Prostate gland (tissue), 2 donors: Measurements from ENCODE around the gene SRRM2. TPM values are rescaled to one million over a fixed set of nuclear protein-coding genes. Genes with fewer than 3 reads are reported as not detected.

Experiments
- DNase-seq: peaks from one replicate; pipeline ENCODE4 v3.0.0-alpha.2; 2019; ENCODE audit warnings: low spot score
- H3K27ac ChIP-seq, 2 donors: fragments of 200-600 bp; sonication (generic); 2 replicates each; pipeline ENCODE4 v1.5.1; 2017 to 2019
- H3K27me3 ChIP-seq: fragments of 200-600 bp; sonication (generic); replicated peaks from 2 replicates; pipeline ENCODE4 v1.5.1; 2019; ENCODE audit not compliant: insufficient read depth
- H3K36me3 ChIP-seq, 2 donors: fragments of 200-600 bp; sonication (generic); 1 replicate in 1 of 2; 2 replicates in 1 of 2; pipeline versions ENCODE4 v1.5.1 to v1.8.1; 2017 to 2019
- H3K4me1 ChIP-seq: fragments of 200-600 bp; sonication (generic); replicated peaks from 2 replicates; pipeline ENCODE4 v1.5.1; 2019
- H3K4me3 ChIP-seq, 2 donors: fragments of 200-600 bp; sonication (generic); 2 replicates each; pipeline ENCODE4 v1.5.1; 2017 to 2019
- H3K9me3 ChIP-seq: fragments of 200-600 bp; sonication (generic); 2 replicates; pipeline ENCODE4 v1.5.1; 2017
- POLR2A ChIP-seq: fragments of 450-650 bp; IDR thresholded peaks from one replicate; pipeline ENCODE4 v1.6.1; 2016; ENCODE audit warnings: antibody characterized with exemption, mild to moderate bottlenecking
- POLR2AphosphoS5 ChIP-seq: sonication (generic); formaldehyde crosslinking; IDR thresholded peaks from one replicate; pipeline ENCODE4 v1.6.1; 2017; ENCODE audit warnings: antibody characterized with exemption
- WGBS: methylation state at CpG from one replicate; pipeline ENCODE4 v1.1.5; 2018; 5-methylcytosine and 5-hydroxymethylcytosine counted together
- intact Hi-C: fragments of 100-400 bp; cut with DNase I; formaldehyde crosslinking; loops from one replicate; pipeline ENCODE4 v1.14.2; 2022
- total RNA-seq, 2 donors: library from RNA; depleted of rRNA; stranded (reverse); fragments of >200 nt; gene quantifications; one replicate each; pipeline ENCODE4 v1.1.0, GENCODE V29; 2016
- TF ChIP-seq, protein P1 (sequence below), 4 experiments: fragments of 200-600 bp in 2 of 4; fragments of 450-650 bp in 2 of 4; sonication (generic) in 2 of 4; IDR thresholded peaks; 1 replicate in 3 of 4; 2 replicates in 1 of 4; pipeline ENCODE4 v1.5.1; 2016 to 2019; ENCODE audit warnings: antibody characterized with exemption in 4 of 4, mild to moderate bottlenecking in 2 of 4, moderate library complexity in 2 of 4

The SRRM2 gene
- total RNA-seq, 2 donors from 2014 or later: 287 to 714 TPM

DNA sequence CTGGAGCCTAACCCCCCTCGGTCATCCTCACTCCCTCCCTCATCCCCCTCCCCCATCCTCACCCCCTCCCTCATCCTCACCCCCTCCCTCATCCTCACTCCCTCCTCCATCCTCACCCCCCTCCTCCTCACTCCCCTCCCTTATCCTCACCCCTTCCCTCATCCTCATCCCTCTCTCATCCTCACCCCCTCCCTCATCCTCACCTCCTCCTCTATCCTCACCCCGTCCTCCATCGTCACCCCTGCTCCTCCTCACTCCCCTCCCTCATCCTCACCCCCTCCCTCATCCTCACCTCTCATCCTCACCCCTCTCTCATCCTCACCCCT, 34.4 kb downstream of the SRRM2 start:
- no peaks in the 10 kb centered on the region for H3K36me3 ChIP-seq
- no peaks in the 10 kb centered on the region for H3K9me3 ChIP-seq
- 49% methylated on average over 3 of the region's 3 CpGs for WGBS
- no peaks in the 10 kb centered on the region for H3K4me1 ChIP-seq
- intact Hi-C loops: no loop called here
- DNase-seq: no peak
- no peak overlapping the region for H3K4me3 ChIP-seq
- H3K27me3 ChIP-seq: no peaks in the 10 kb centered on the region
- no peak for TF ChIP-seq POLR2A
- TF ChIP-seq POLR2AphosphoS5: no peak
- TF ChIP-seq, protein P1, sequence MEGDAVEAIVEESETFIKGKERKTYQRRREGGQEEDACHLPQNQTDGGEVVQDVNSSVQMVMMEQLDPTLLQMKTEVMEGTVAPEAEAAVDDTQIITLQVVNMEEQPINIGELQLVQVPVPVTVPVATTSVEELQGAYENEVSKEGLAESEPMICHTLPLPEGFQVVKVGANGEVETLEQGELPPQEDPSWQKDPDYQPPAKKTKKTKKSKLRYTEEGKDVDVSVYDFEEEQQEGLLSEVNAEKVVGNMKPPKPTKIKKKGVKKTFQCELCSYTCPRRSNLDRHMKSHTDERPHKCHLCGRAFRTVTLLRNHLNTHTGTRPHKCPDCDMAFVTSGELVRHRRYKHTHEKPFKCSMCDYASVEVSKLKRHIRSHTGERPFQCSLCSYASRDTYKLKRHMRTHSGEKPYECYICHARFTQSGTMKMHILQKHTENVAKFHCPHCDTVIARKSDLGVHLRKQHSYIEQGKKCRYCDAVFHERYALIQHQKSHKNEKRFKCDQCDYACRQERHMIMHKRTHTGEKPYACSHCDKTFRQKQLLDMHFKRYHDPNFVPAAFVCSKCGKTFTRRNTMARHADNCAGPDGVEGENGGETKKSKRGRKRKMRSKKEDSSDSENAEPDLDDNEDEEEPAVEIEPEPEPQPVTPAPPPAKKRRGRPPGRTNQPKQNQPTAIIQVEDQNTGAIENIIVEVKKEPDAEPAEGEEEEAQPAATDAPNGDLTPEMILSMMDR (IDR thresholded peaks at IDR 0.05): no peak
- H3K27ac ChIP-seq: no peak overlapping the region

DNA sequence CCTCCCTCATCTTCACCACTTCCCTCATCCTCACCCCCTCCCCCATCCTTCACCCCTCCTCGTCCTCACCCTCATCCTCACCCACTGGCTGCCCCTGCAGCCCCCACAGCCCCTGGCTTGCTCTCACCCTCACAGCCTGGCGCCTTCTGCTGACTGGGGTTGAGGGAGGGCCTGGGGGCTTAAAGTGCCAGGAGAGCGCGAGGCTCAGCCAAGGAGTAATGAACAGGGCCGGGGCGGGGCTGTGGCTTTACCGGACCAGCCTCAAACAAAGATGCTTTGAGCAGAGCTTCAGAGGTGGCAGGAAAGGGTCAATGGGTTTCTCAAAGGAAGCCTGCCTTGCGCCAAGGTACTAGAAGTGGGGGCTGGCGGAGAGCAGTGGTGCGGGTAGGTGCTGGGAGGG, 35.0 kb downstream of the SRRM2 start, which contains the start of gene PRSS33:
PRSS33 (minus strand) TSS at position 155 of the 400 bp plus-strand sequence. CDS start 1,013 bp downstream, outside the sequence.
- DNase-seq: no peak
- TF ChIP-seq POLR2A: no peak
- TF ChIP-seq POLR2AphosphoS5: no peak
- TF ChIP-seq, protein P1 (IDR thresholded peaks at IDR 0.05): no peak
- WGBS: 19% methylated on average over 10 of the region's 10 CpGs
- H3K4me3 ChIP-seq: no peak within 1 kb of the TSS
- no peak within 1 kb of the TSS for H3K27ac ChIP-seq
- no peaks in the 10 kb centered on the region for H3K9me3 ChIP-seq
- H3K36me3 ChIP-seq: no peaks in the 10 kb centered on the region
- H3K27me3 ChIP-seq: no peaks in the 10 kb centered on the region
- H3K4me1 ChIP-seq: no peaks in the 10 kb centered on the region
- intact Hi-C loops: no loop called here

DNA sequence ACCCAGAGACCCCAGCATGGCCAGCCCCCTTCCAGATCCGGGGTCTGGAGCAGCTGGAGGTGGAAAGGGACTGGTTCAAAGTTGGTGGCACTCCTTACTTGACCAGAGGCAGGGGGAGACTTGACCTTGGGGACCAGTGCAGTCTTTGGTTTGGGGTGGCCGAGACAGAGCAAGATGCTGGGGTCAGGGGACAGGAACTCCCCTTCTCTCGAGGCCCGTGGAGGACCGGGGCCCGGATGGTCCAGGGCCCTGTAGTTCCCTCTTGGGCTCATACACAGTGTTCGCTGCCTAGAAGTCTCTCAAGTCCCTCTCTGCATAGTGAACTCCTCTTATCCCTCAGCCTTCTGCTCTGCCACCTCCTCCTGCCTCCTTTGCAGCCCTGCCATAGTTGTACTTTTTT, 35.5 kb downstream of the SRRM2 start:
- no peak overlapping the region for H3K27ac ChIP-seq
- H3K9me3 ChIP-seq: no peaks in the 10 kb centered on the region
- no peaks in the 10 kb centered on the region for H3K4me1 ChIP-seq
- H3K4me3 ChIP-seq: no peak overlapping the region
- H3K36me3 ChIP-seq: no peaks in the 10 kb centered on the region
- TF ChIP-seq POLR2A (no peak), POLR2AphosphoS5 (no peak)
- TF ChIP-seq, protein P1 (IDR thresholded peaks at IDR 0.05): no peak
- 46% methylated on average over 7 of the region's 7 CpGs for WGBS
- intact Hi-C loops: no loop called here
- H3K27me3 ChIP-seq: no peaks in the 10 kb centered on the region
- no peak for DNase-seq

DNA sequence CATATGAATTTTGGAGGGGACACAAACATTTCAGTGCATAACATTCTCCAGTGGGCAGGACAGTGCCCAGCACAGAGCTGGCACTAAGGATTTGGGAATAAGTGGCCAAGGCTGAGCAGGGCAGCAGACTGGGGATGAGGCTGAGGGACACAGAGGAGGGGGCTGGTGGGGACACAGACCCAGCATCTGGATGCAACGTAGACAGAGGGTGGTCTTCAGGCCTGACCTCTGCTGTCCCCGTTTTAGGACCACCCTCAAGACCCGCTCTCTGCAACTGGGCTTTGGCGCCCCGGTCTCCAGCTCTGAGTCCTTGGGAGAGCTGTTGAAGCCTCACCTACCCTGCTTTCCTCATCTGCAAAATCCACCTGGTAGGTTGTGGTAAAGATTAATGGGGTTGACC, 38.2 kb downstream of the SRRM2 start:
- TF ChIP-seq POLR2A (no peak), POLR2AphosphoS5 (no peak)
- TF ChIP-seq, protein P1 (IDR thresholded peaks at IDR 0.05): no peak
- Histone ChIP-seq H3K27me3 (no peaks in the 10 kb centered on the region), H3K9me3 (no peaks in the 10 kb centered on the region), H3K4me3 (no peak overlapping the region), H3K27ac (no peak overlapping the region), H3K36me3 (no peaks in the 10 kb centered on the region), H3K4me1 (no peaks in the 10 kb centered on the region)
- intact Hi-C loops: no loop called here
- WGBS: 98% methylated on average over 5 of the region's 5 CpGs
- no peak for DNase-seq

DNA sequence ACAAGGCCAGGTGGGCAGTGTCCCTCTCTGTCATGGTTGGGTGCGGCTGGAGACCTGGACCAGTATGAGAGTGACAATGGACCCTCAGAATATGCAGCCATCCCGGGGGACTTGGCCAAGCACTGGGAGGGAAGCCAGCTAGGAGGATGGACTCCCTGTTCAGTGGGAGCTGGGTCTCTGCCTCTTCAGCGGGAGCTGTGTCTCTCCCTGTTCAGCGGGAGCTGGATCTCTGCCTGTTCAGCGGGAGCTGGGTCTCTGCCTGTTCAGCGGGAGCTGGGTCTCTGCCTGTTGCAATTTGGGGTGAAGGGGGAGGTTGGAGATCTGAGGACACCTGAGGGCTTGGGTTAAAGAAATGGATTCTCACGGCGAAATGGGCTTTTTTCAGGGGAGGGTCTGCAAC, 38.7 kb downstream of the SRRM2 start:
- Histone ChIP-seq H3K4me3 (no peak overlapping the region), H3K4me1 (no peaks in the 10 kb centered on the region), H3K9me3 (no peaks in the 10 kb centered on the region), H3K36me3 (no peaks in the 10 kb centered on the region), H3K27me3 (no peaks in the 10 kb centered on the region), H3K27ac (no peak overlapping the region)
- intact Hi-C loops: no loop called here
- WGBS: 66% methylated on average over 8 of the region's 8 CpGs
- no peak for DNase-seq
- TF ChIP-seq, protein P1 (IDR thresholded peaks at IDR 0.05): no peak
- TF ChIP-seq POLR2A: no peak
- TF ChIP-seq POLR2AphosphoS5: no peak
